HG03196 (cell line): ENCODE results near the gene PTPRN2.
"Not testable (repeated sequence)": the region's sequence is repeated elsewhere in the genome, so short reads cannot be mapped to it uniquely, and the experiment has no call there.

ENCODE experiments used
- ATAC-seq: cut with Tn5 transposase; IDR thresholded peaks from one replicate; pipeline ENCODE4 v1.9.1; 2021; ENCODE audit not compliant: unreplicated experiment

PTPRN2 gene

GRCh38 chr7:158161194-158161593 lies 426.4 kb downstream of the PTPRN2 start:
- ATAC-seq = no peak

DNA sequence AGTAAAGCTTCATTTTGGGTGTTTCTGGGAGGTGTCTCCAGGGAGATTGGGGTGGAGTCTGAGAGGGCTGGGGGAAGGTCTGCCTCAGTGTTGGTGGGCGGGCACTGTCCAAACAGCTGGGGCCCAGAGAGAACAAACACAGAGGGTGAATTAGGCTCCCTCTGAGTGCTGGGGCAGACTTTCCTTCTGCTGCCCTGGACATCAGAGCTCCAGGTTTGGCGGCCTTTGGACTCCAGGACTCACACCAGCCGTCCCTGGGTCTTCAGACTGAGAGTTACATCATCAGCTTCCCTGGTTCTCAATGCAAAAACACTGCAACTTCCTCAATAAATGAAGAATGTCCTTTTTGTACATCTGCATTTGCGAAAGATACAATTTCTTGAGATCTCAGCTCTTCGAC lies 427.4 kb downstream of the PTPRN2 start:
- no peak for ATAC-seq

- no peak for ATAC-seq
These were observed 430.2 kb downstream of the PTPRN2 start for GRCh38 chr7:158157460-158157859.

DNA sequence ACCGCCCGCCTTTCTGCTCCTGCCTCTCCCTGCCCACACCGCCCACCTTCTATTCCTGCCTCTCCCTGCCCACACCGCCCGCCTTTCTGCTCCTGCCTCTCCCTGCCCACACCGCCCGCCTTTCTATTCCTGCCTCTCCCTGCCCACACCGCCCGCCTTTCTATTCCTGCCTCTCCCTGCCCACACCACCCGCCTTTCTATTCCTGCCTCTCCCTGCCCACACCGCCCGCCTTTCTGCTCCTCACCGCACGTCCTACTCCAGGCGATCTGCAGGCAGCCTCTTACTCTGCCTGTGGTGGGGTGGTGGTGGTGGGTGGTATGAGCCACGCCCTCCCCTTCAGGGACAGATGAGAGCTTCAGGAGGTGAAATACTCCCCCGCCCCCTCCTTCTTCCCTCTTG lies 436.4 kb downstream of the PTPRN2 start:
- not testable (repeated sequence) for ATAC-seq

GRCh38 chr7:158150234-158150633 lies 437.4 kb downstream of the PTPRN2 start:
- ATAC-seq = no peak

- ATAC-seq = not testable (repeated sequence)
These were observed 440.2 kb downstream of the PTPRN2 start for GRCh38 chr7:158147431-158147830.

- no peak for ATAC-seq
These were observed 442.3 kb downstream of the PTPRN2 start for GRCh38 chr7:158145370-158145769.

DNA sequence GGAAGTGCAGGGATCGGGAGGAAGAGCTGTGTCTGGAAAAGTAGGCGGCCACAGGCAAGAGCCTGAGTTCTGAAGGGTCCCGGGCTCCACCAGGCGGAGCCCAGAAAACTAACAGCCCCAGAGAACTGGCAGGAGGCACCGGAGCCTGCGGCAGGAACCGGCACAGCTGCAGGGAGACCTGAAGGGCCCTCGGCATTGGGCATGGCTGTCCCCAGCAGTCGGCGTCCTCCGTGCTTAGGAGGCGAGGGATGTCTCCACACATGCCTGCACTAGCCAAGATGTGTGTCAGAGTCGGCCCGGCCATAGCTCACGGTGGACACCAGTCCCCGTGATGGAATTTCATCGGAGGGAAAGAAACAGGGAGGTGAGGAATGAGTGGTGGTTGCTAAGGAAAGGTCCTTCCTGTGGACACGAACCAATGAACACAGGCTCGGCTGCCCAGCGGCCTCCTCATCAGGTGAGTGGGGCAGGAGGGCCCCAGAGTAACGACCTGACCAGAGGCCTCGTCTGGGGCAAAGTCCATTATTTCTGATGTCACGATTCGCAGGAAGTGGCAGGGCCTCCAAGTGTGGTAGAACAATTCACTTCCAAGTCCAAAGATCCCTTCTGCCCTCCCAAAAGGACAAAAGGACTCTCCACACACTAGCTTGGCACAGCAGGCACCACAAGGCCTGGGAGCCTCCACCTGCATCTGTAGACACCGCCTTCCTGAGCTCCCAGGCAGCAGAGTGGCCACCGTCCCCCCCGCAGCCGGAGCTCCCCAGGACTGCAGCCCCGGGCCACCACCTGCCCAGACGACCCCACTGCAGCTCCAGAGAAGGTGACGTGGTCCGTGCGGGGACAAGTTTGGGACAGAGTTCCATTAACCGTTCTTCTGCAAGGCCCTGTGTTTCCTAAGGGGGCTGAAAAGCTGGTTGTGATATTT lies 444.2 kb downstream of the PTPRN2 start:
- no peak for ATAC-seq

- ATAC-seq = no peak
These were observed 445.0 kb downstream of the PTPRN2 start for GRCh38 chr7:158142657-158143056.

- ATAC-seq = no peak
These were observed 445.7 kb downstream of the PTPRN2 start for GRCh38 chr7:158141806-158142518.

- ATAC-seq = no peak
These were observed 446.4 kb downstream of the PTPRN2 start for GRCh38 chr7:158141221-158141582.

- no peak for ATAC-seq
These were observed 446.9 kb downstream of the PTPRN2 start for GRCh38 chr7:158140538-158141220.

DNA sequence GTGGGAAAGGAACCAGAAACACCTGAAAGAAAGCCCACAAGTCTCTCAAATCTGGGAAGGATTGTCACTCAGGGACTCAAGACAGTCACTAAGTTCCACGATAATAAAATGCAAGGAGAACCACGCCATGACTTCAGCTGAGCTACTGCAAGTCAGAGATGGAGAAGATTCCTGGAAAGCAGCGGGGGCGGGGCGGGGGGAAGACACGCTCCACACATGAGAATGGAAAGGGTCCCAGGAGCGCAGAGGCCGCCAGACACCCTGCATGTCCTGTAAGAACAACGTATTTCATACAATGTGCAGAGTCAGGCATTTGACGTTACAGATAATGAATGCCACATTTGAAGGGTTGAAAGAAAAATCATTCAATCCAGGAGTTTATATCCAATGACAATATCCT lies 448.1 kb downstream of the PTPRN2 start:
- ATAC-seq = no peak

- no peak for ATAC-seq
These were observed 449.4 kb downstream of the PTPRN2 start for GRCh38 chr7:158138329-158138597.

GRCh38 chr7:158137516-158138328 lies 449.9 kb downstream of the PTPRN2 start:
- no peak for ATAC-seq

GRCh38 chr7:158135931-158136330 lies 451.7 kb downstream of the PTPRN2 start:
- no peak for ATAC-seq

DNA sequence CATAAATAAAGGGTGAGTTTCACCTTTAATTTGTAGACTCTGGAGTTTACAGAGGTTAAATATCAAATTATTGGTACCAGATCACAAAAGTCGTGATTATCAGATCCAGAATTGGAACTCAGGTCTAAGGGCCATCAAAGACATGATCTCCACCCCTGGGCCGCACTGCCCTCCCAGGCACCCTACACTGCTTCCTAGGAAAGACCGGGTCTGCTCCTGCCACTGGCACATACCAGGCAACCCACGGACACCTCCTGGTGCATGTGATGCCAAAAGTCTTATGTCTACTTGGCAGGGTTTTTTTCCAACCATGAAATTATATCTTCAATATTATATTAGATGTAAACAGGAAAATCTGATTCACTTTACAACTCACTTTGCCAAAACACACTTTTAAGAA lies 452.8 kb downstream of the PTPRN2 start:
- ATAC-seq = no peak

GRCh38 chr7:158133515-158134271 lies 453.9 kb downstream of the PTPRN2 start:
- no peak for ATAC-seq

- ATAC-seq = no peak
These were observed 454.6 kb downstream of the PTPRN2 start for GRCh38 chr7:158133057-158133456.

DNA sequence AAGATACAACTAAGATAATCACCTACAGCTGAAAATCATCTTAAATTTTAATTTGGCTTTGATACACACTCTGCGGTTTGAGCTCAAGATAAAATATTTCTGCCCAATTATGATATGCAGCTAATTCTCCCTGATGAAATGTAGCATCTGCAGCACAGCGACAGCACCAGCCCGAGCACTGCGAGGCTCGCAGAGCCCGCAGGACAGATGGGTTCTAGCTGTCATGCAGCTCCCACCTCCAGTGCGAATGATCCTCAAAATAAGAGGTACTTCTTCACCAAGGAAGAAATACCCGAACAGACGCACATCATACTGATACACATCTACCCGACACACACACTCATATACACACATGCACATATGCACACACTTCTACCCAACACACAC lies 457.6 kb downstream of the PTPRN2 start:
- no peak for ATAC-seq
